ENCODE results near the gene RRM2.

Gene RRM2

GRCh38 chr2:10132996-10133647 lies 10.6 kb downstream of the RRM2 start:
- Histone ChIP-seq H3K27me3 (no peaks in the 10 kb centered on the region), H3K9me3 (no peaks in the 10 kb centered on the region), H3K4me1 (no peaks in the 10 kb centered on the region), H3K36me3 (no peaks in the 10 kb centered on the region), H3K27ac (no peak overlapping the region), H3K4me3 (no peak overlapping the region)
- no peak for TF ChIP-seq CTCF (IDR thresholded peaks at IDR 0.05)
- intact Hi-C loops (cut with DNase I; ENCODE audit: low total_unique reads): no loop called here
- no peak for DNase-seq

- no peak for TF ChIP-seq CTCF (IDR thresholded peaks at IDR 0.05)
- H3K36me3 ChIP-seq: no peaks in the 10 kb centered on the region
- no peak overlapping the region for H3K4me3 ChIP-seq
- no peaks in the 10 kb centered on the region for H3K4me1 ChIP-seq
- no peak overlapping the region for H3K27ac ChIP-seq
- H3K27me3 ChIP-seq: no peaks in the 10 kb centered on the region
- peak in 1 of 2 donors; percentile 50 for DNase-seq
- H3K9me3 ChIP-seq: no peaks in the 10 kb centered on the region
- intact Hi-C loops (cut with DNase I; ENCODE audit: low total_unique reads): no loop called here
Measured at GRCh38 chr2:10135296-10136089, 13.0 kb downstream of the RRM2 start.

GRCh38 chr2:10136101-10136934 lies 13.8 kb downstream of the RRM2 start:
- H3K4me1 ChIP-seq: no peaks in the 10 kb centered on the region
- H3K4me3 ChIP-seq: no peak overlapping the region
- no peak for TF ChIP-seq CTCF (IDR thresholded peaks at IDR 0.05)
- peak in 1 of 2 donors; percentile 42 for DNase-seq
- H3K9me3 ChIP-seq: no peaks in the 10 kb centered on the region
- H3K36me3 ChIP-seq: no peaks in the 10 kb centered on the region
- H3K27ac ChIP-seq: no peak overlapping the region
- intact Hi-C loops (cut with DNase I; ENCODE audit: low total_unique reads): no loop called here
- no peaks in the 10 kb centered on the region for H3K27me3 ChIP-seq

- TF ChIP-seq CTCF (IDR thresholded peaks at IDR 0.05): no peak
- DNase-seq: no peak
- Histone ChIP-seq H3K27ac (no peak overlapping the region), H3K9me3 (no peaks in the 10 kb centered on the region), H3K4me1 (no peaks in the 10 kb centered on the region), H3K4me3 (no peak overlapping the region), H3K27me3 (peaks cover 0 to 7% of the 10 kb centered on the region in 2 donors), H3K36me3 (no peaks in the 10 kb centered on the region)
- intact Hi-C loops (cut with DNase I; ENCODE audit: low total_unique reads): no loop called here
Measured at GRCh38 chr2:10137053-10137843, 14.7 kb downstream of the RRM2 start.

- intact Hi-C loops (cut with DNase I; ENCODE audit: low total_unique reads): no loop called here
- H3K36me3 ChIP-seq: no peaks in the 10 kb centered on the region
- no peak for DNase-seq
Measured at GRCh38 chr2:10139536-10139935, 17.0 kb downstream of the RRM2 start.

More at GRCh38 chr2:10139536-10139935, 17.0 kb downstream of the RRM2 start:
- Histone ChIP-seq H3K27me3 (peaks cover 0 to 14% of the 10 kb centered on the region in 2 donors), H3K9me3 (no peaks in the 10 kb centered on the region), H3K4me3 (no peak overlapping the region), H3K27ac (no peak overlapping the region), H3K4me1 (no peaks in the 10 kb centered on the region)
- TF ChIP-seq CTCF (IDR thresholded peaks at IDR 0.05): no peak
